Measurements from ENCODE around the gene MUC6. TPM values are rescaled to one million over a fixed set of nuclear protein-coding genes. Genes with fewer than 3 reads are reported as not detected.

MUC6 gene
- total RNA-seq, 1 donor from 2014 or later, result not detected

DNA sequence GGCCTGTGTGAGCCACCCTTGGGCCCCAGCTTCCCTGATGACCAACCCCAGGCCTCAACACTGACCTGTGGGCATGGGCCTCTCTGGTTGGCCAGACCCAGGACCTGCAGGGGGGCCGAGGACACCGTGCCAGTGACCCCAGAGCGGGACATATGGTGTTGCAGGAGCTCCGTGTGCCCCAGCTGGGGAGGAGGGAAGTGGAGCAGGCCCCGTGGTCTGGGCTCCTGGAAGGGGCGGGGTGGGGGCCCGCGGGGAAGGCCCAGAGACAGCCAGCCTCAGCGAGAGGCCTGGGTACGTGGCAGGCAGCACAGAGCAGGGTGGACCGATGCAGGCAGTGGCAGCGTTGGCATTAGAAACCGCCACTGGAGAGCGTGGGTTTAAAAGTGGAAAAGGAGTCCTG is 22.2 kb downstream of the MUC6 start:
- peaks cover 17% of the 10 kb centered on the region for H3K36me3 Mint-ChIP-seq (ENCODE audit: low read depth)
- H3K27me3 Mint-ChIP-seq (ENCODE audit: insufficient read depth), result no peaks in the 10 kb centered on the region
- no peak for DNase-seq (ENCODE audit: low spot score)
- peaks cover 21% of the 10 kb centered on the region for H3K4me1 Mint-ChIP-seq (ENCODE audit: low read depth)
- intact Hi-C loops (cut with micrococcal nuclease), result no loop called here
- H3K27ac Mint-ChIP-seq, result no peak overlapping the region
- no peak overlapping the region for H3K4me3 Mint-ChIP-seq
- H3K9me3 Mint-ChIP-seq, result peaks cover 24% of the 10 kb centered on the region

DNA sequence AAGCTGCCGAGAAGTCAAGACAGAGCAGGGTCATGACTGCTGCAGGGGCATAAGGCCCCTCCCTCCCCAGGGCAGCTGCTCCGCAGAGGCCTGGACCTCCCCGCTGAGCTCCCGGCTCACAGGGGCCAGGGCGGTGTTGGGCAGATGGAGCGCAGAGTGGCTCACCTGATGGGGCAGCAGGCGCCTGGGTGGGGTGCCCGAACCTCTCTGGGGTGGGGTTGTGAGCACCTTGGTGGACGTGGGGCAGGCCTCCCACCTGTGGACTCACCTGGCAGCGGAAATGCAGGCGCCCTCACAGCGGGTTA is 22.9 kb downstream of the MUC6 start:
- Mint-ChIP-seq H3K4me1 (ENCODE audit: low read depth) (peaks cover 21% of the 10 kb centered on the region), H3K36me3 (ENCODE audit: low read depth) (peaks cover 17% of the 10 kb centered on the region), H3K4me3 (no peak overlapping the region), H3K27me3 (ENCODE audit: insufficient read depth) (no peaks in the 10 kb centered on the region), H3K9me3 (peaks cover 24% of the 10 kb centered on the region), H3K27ac (no peak overlapping the region)
- no peak for DNase-seq (ENCODE audit: low spot score)
- intact Hi-C loops (cut with micrococcal nuclease), result no loop called here

DNA sequence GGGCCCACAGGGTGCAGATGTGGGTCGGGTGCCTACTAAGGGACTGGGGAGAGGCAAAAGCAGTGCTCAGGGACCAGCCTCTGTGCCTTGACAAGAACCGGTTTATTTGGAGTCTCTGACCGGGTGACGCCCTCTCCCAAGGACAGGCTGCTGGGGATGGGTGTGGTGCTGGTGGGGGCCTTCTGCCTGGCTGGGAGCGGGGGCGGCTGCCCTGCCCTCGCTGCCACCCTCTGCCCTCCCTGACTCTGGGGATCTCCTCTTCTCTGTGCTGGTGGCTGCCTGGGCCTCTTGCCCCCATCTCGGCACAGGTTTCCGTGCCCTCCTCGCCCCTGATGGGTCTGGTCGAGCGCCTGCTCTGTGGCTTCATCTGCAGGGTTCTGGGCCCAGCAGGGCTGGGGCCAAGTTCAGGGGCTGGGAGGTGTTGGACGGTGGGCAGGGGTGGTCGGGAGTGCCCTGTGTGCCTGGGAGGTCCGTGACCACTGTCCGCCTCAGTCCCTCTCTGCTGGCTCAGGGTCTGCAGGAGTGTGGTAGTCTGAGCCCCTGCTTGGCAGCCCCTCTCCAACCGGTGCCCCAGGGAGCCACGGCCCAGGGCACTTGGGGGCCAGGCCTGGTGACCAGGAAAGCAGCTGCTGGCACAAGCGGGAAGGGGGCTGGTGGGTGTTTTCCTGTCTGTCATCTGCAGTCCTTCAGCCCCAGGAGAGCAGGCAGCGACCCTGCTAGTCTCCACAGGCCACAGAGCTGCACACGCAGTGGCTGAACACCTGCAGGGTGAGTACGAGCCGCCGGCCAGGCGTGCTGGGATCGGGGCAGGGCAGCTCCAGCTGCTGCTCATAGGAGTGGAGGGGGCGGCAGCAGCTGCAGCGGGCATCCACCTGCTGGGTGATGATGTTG is 23.5 kb downstream of the MUC6 start:
- peaks cover 17% of the 10 kb centered on the region for H3K4me1 Mint-ChIP-seq (ENCODE audit: low read depth)
- H3K36me3 Mint-ChIP-seq (ENCODE audit: low read depth), result peaks cover 17% of the 10 kb centered on the region
- no peak overlapping the region for H3K27ac Mint-ChIP-seq
- no peaks in the 10 kb centered on the region for H3K27me3 Mint-ChIP-seq (ENCODE audit: insufficient read depth)
- intact Hi-C loops (cut with micrococcal nuclease), result no loop called here
- H3K9me3 Mint-ChIP-seq, result peaks cover 21% of the 10 kb centered on the region
- H3K4me3 Mint-ChIP-seq, result no peak overlapping the region
- DNase-seq (ENCODE audit: low spot score), result no peak

DNA sequence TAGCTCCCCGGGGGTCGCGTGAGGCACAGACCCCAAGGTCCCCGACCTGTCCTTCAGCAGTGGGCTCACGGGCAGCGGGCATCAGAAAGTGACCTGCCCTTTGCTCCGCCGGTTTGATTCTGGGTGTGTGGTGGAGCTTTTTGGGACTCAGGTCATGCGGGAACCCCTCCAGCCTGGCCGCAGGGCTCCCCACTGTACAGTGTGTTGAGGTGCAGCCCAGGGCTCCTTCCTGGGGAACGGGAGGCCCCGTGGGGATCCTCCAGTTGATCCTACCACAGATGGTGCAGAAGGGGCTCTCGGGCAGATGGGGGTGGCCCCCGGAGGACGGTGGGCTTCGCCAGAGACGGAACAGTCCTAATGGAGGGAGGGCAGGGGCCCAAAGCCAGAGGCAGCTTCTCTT is 24.2 kb downstream of the MUC6 start:
- peaks cover 14% of the 10 kb centered on the region for H3K9me3 Mint-ChIP-seq
- no peak overlapping the region for H3K27ac Mint-ChIP-seq

DNA sequence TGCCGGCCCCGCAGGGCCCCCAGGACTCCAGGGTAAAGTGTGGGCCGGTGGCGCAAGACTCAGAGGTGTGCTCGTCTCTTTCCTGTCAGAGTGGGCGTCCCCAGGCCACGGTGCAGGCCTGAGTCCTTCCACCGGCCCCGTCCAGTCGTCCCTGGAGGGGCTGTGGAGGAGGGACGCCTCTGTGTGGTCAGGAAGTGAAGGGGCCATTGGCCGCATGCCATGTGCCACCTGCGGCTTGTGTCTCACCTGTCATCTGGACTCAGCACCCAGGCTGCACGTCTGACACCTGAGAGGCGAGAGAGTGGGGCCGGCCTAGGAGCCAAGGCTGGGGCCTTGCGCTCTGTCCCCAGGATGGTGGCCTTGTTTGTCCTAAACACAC is 25.2 kb downstream of the MUC6 start:
- Mint-ChIP-seq H3K27me3 (ENCODE audit: insufficient read depth) (no peaks in the 10 kb centered on the region), H3K4me1 (ENCODE audit: low read depth) (peaks cover under 1% of the 10 kb centered on the region), H3K9me3 (peaks cover 4% of the 10 kb centered on the region), H3K36me3 (ENCODE audit: low read depth) (peaks cover 3% of the 10 kb centered on the region), H3K27ac (no peak overlapping the region), H3K4me3 (no peak overlapping the region)
- intact Hi-C loops (cut with micrococcal nuclease), result no loop called here
- no peak for DNase-seq (ENCODE audit: low spot score)

More for the DNA sequence above, 24.2 kb downstream of the MUC6 start:
- intact Hi-C loops (cut with micrococcal nuclease), result no loop called here
- Mint-ChIP-seq H3K36me3 (ENCODE audit: low read depth) (peaks cover 12% of the 10 kb centered on the region), H3K4me3 (no peak overlapping the region), H3K4me1 (ENCODE audit: low read depth) (peaks cover 10% of the 10 kb centered on the region), H3K27me3 (ENCODE audit: insufficient read depth) (no peaks in the 10 kb centered on the region)
- no peak for DNase-seq (ENCODE audit: low spot score)

DNA sequence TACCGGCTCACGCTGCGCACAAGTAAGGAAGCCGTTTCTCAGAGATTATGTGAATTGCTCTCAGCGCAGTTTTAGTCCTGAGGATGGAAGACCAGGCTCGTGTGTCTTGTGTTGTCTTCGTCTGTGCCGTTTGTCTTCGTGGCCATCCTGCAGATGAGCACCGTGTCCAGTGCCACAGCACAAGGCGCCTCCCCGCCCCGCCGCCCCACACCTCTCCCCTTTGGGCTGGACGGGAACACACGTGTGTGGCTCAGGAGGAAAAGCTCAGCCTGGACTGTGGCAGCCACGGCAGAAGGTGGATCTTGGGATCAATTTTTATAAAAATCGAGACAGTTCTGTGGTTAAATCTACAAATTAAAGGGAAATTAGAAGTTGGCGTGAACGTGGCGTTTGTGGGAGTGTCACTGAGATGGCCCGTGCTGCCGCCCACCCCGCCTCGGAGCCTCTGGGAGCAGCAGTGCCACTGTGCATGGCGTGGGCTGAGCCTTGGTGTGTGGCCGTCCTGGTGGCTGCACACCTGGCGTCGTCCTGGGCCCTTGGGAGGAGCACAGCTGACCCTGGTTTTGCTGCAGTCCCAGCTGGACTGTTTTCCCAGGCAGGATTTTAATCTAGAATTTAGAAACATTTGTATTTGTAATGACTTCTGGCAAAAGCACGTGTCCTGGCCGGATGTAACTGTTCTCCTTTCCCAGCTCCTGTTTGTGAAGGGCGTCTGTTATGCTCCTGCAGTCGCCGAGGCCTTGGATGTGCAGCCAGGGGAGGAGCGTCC is 25.8 kb downstream of the MUC6 start:
- no peak overlapping the region for H3K4me3 Mint-ChIP-seq
- intact Hi-C loops (cut with micrococcal nuclease), result no loop called here
- no peak for DNase-seq (ENCODE audit: low spot score)
- peaks cover 3% of the 10 kb centered on the region for H3K36me3 Mint-ChIP-seq (ENCODE audit: low read depth)
- H3K9me3 Mint-ChIP-seq, result no peaks in the 10 kb centered on the region
- no peaks in the 10 kb centered on the region for H3K27me3 Mint-ChIP-seq (ENCODE audit: insufficient read depth)
- no peak overlapping the region for H3K27ac Mint-ChIP-seq
- H3K4me1 Mint-ChIP-seq (ENCODE audit: low read depth), result no peaks in the 10 kb centered on the region

DNA sequence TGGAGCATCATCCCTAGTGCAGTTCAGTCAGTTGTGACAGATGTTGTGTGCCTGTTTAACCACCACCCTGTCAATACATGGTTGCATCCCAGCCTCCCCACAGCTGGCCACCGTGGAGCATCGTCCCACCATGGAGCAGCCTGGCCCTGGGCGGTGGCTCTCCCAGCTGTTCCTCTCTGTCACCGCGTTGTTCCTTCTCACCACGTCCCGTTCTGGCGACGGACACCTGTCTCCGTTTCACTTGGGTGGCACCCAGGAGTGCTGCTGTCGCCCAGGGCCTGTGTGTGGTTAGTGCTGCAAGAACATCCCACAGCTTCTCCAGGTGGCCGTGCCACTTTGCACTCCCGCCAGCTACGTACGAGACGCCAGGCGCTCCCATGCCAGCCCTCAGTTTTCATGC is 26.5 kb downstream of the MUC6 start:
- intact Hi-C loops (cut with micrococcal nuclease), result no loop called here
- Mint-ChIP-seq H3K27me3 (ENCODE audit: insufficient read depth) (no peaks in the 10 kb centered on the region), H3K36me3 (ENCODE audit: low read depth) (peaks cover 3% of the 10 kb centered on the region), H3K27ac (no peak overlapping the region), H3K4me1 (ENCODE audit: low read depth) (no peaks in the 10 kb centered on the region), H3K4me3 (no peak overlapping the region), H3K9me3 (no peaks in the 10 kb centered on the region)
- no peak for DNase-seq (ENCODE audit: low spot score)

DNA sequence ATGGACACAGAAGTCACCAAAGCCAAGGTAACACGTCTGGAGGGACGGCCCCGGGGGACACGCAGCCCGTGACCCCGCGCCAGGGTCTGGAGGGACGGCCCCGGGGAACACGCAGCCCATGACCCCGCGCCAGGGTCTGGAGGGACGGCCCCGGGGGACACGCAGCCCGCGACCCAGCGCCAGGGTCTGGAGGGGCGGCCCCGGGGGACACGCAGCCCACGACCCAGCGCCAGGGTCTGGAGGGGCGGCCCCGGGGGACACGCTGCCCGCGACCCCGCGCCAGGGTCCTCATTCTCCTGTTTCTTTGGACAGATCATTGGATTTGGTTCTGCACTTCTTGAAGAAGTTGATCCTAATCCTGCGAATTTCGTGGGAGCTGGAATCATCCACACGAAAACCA is 27.1 kb downstream of the MUC6 start:
- H3K27ac Mint-ChIP-seq, result no peak overlapping the region
- intact Hi-C loops (cut with micrococcal nuclease), result no loop called here

DNA sequence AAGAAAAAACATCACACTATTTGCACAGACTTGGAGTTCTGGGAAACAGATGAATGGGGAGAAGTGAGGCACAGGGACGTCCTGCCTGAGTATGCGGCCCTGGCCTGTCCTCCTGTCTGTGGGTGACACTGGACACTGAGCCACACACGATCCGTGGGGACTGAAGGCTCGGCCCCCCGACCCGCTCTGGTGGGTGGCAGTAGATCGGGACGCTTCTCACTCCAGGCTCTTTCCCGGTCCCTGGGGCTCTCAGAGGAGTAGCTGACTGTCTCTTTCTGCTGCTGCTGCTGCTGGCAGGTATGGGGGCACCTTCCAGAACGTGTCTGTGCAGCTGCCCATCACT is 27.7 kb downstream of the MUC6 start:
- DNase-seq (ENCODE audit: low spot score), result no peak
- no peaks in the 10 kb centered on the region for H3K27me3 Mint-ChIP-seq (ENCODE audit: insufficient read depth)
- no peak overlapping the region for H3K4me3 Mint-ChIP-seq
- peaks cover 5% of the 10 kb centered on the region for H3K36me3 Mint-ChIP-seq (ENCODE audit: low read depth)
- no peak overlapping the region for H3K27ac Mint-ChIP-seq
- no peaks in the 10 kb centered on the region for H3K9me3 Mint-ChIP-seq
- intact Hi-C loops (cut with micrococcal nuclease), result no loop called here
- H3K4me1 Mint-ChIP-seq (ENCODE audit: low read depth), result no peaks in the 10 kb centered on the region

More for the DNA sequence above, 27.1 kb downstream of the MUC6 start:
- Mint-ChIP-seq H3K4me3 (no peak overlapping the region), H3K36me3 (ENCODE audit: low read depth) (peaks cover 5% of the 10 kb centered on the region), H3K27me3 (ENCODE audit: insufficient read depth) (no peaks in the 10 kb centered on the region), H3K9me3 (no peaks in the 10 kb centered on the region), H3K4me1 (ENCODE audit: low read depth) (no peaks in the 10 kb centered on the region)
- DNase-seq (ENCODE audit: low spot score), result no peak

DNA sequence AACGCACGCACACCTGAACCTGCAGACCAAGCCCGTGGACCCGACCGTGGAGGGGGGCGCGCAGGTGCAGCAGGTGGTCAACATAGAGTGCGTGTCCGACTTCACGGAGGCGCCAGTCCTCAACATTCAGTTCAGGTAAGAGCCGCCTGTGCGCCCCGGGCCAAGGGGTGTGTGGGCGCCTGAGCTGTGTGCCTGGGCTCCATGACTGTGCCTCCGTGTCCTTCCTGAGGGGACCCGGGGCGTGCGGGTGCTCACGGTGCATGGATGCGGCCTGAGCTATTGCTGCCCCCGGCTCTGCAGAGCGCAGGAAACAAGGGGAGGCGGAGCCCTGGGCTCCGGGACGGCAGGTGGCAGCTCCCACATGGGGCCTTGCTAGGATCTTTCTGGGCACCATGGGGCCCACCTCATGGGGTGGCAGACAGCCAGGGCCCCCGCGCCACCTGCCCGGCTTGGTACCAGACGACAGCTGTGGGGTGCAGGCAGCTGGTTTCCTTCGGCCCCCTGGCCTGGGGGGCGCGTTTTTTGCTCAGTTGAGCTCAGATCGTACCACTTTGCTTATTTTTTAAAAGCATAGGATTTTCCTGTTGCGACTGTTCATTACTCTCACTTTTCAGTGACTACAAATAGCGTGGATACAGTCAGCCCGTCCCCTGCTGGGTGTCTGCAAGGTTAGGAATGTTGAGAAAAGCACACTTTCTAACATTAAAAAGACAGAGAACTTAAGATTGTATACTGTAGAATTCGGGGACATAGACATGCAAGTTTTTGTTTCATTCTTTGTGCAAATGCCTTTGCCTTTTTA is 28.3 kb downstream of the MUC6 start:
- H3K9me3 Mint-ChIP-seq, result no peaks in the 10 kb centered on the region
- H3K4me3 Mint-ChIP-seq, result no peak overlapping the region
- no peaks in the 10 kb centered on the region for H3K27me3 Mint-ChIP-seq (ENCODE audit: insufficient read depth)
- H3K36me3 Mint-ChIP-seq (ENCODE audit: low read depth), result peaks cover 5% of the 10 kb centered on the region
- H3K27ac Mint-ChIP-seq, result no peak overlapping the region
- intact Hi-C loops (cut with micrococcal nuclease), result no loop called here
- no peak for DNase-seq (ENCODE audit: low spot score)
- no peaks in the 10 kb centered on the region for H3K4me1 Mint-ChIP-seq (ENCODE audit: low read depth)

DNA sequence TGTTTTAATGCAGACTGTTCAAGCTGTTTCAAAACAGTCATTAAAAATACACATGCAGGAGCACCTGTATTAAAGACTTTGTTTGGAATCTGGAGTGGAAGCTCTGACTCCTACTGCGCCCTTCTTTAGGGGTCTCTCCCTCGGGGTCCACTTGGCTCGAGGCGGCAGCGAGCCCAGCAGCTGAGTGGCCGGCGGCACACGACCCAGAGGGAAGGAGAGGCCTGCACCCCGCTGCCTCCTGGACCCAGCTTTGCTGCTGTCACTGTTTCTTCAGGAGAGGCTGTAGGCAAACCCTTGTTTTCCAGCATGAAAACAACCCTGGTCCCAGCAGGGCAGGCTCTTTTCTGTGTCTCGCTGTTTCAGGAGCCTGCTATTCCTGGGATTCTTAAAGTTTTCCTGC is 29.2 kb downstream of the MUC6 start:
- Mint-ChIP-seq H3K4me1 (ENCODE audit: low read depth) (no peaks in the 10 kb centered on the region), H3K27me3 (ENCODE audit: insufficient read depth) (no peaks in the 10 kb centered on the region), H3K4me3 (no peak overlapping the region), H3K27ac (no peak overlapping the region), H3K9me3 (no peaks in the 10 kb centered on the region), H3K36me3 (ENCODE audit: low read depth) (peaks cover 6% of the 10 kb centered on the region)
- DNase-seq (ENCODE audit: low spot score), result no peak
- intact Hi-C loops (cut with micrococcal nuclease), result no loop called here

DNA sequence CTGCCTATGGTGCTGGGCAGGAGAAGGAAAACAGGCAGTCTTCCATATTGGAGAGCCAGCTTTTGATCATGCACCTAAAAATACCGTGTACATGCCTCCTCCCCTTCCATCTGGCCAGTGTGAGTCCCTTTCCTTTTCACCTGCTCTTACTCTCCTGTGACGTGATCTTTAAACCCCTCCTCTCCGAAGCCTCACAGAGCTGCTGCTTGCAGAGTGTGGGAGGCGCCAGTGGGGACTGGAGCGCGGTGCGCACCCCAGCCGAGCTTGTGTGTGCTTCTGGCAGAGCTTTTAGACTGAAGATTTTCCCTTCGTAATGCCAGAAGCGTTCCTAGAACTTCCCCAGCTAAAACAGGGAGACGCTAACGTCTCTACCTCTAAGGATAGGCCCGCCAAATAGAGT is 29.8 kb downstream of the MUC6 start:
- no peaks in the 10 kb centered on the region for H3K27me3 Mint-ChIP-seq (ENCODE audit: insufficient read depth)
- H3K36me3 Mint-ChIP-seq (ENCODE audit: low read depth), result peaks cover 6% of the 10 kb centered on the region
- DNase-seq (ENCODE audit: low spot score), result no peak
- no peaks in the 10 kb centered on the region for H3K9me3 Mint-ChIP-seq
- intact Hi-C loops (cut with micrococcal nuclease), result no loop called here
- H3K4me1 Mint-ChIP-seq (ENCODE audit: low read depth), result no peaks in the 10 kb centered on the region
- H3K27ac Mint-ChIP-seq, result no peak overlapping the region
- H3K4me3 Mint-ChIP-seq, result no peak overlapping the region

DNA sequence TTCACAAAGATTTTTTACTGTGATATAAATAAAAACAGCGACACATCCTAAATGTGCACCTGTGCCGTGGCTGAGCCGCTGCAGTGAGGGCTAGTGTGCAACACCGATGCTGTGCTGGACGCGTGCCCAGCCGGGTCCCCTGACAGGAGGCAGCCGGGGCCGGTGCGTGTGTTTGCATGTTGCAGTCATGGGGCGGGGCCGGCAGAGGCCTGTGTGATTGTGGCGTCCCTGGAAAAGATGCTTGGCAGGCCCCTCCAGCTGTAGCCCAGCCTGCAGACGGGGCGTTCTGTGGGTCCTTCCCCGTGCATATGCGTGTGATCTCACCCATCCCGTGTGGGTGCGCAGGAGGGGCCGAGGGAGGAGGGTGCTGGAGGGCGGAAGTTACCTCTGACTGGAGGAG is 30.6 kb downstream of the MUC6 start:
- Mint-ChIP-seq H3K4me1 (ENCODE audit: low read depth) (no peaks in the 10 kb centered on the region), H3K27ac (no peak overlapping the region), H3K9me3 (no peaks in the 10 kb centered on the region), H3K36me3 (ENCODE audit: low read depth) (peaks cover 8% of the 10 kb centered on the region), H3K4me3 (no peak overlapping the region), H3K27me3 (ENCODE audit: insufficient read depth) (no peaks in the 10 kb centered on the region)
- DNase-seq (ENCODE audit: low spot score), result no peak
- intact Hi-C loops (cut with micrococcal nuclease), result no loop called here
